ENCODE data around the gene DHRS7B. TPM values are rescaled to one million over a fixed set of nuclear protein-coding genes. Genes with fewer than 3 reads are reported as not detected.

DHRS7B gene
- total RNA-seq, 1 donor from 2014 or later: 20.9 TPM

GRCh38 chr17:21228845-21229244, 102.1 kb downstream of the DHRS7B start:
- H3K4me1 ChIP-seq: no peaks in the 10 kb centered on the region
- H3K27ac ChIP-seq: no peak overlapping the region
- no peaks in the 10 kb centered on the region for H3K36me3 ChIP-seq
- intact Hi-C loops (cut with DNase I): no loop called here
- ATAC-seq: no peak
- no peaks in the 10 kb centered on the region for H3K27me3 ChIP-seq (ENCODE audit: low read depth)
- no peak for DNase-seq
- H3K9me3 ChIP-seq: peaks cover 3% of the 10 kb centered on the region
- no peak overlapping the region for H3K4me3 ChIP-seq
- no peak for TF ChIP-seq CTCF (IDR thresholded peaks at IDR 0.05)

- intact Hi-C loops (cut with DNase I): no loop called here
- Histone ChIP-seq H3K36me3 (no peaks in the 10 kb centered on the region), H3K27me3 (ENCODE audit: low read depth) (no peaks in the 10 kb centered on the region), H3K4me1 (no peaks in the 10 kb centered on the region), H3K27ac (no peak overlapping the region), H3K9me3 (peaks cover 3% of the 10 kb centered on the region), H3K4me3 (no peak overlapping the region)
- no peak for ATAC-seq
- no peak for TF ChIP-seq CTCF (IDR thresholded peaks at IDR 0.05)
- DNase-seq: no peak
Observed at GRCh38 chr17:21231533-21231932, 104.8 kb downstream of the DHRS7B start.

- peaks cover 3% of the 10 kb centered on the region for H3K9me3 ChIP-seq
- H3K27ac ChIP-seq: no peak overlapping the region
- no peak for TF ChIP-seq CTCF (IDR thresholded peaks at IDR 0.05)
- no peak for DNase-seq
- no peaks in the 10 kb centered on the region for H3K27me3 ChIP-seq (ENCODE audit: low read depth)
- H3K36me3 ChIP-seq: no peaks in the 10 kb centered on the region
- ATAC-seq: no peak
- intact Hi-C loops (cut with DNase I): no loop called here
- H3K4me1 ChIP-seq: no peaks in the 10 kb centered on the region
- no peak overlapping the region for H3K4me3 ChIP-seq
Observed at GRCh38 chr17:21232033-21232749, 105.4 kb downstream of the DHRS7B start.

- DNase-seq (no peak), ATAC-seq (no peak)
- Histone ChIP-seq H3K9me3 (peaks cover 3% of the 10 kb centered on the region), H3K36me3 (no peaks in the 10 kb centered on the region), H3K4me3 (no peak overlapping the region), H3K27me3 (ENCODE audit: low read depth) (no peaks in the 10 kb centered on the region), H3K4me1 (no peaks in the 10 kb centered on the region), H3K27ac (no peak overlapping the region)
- intact Hi-C loops (cut with DNase I): no loop called here
- TF ChIP-seq CTCF (IDR thresholded peaks at IDR 0.05): no peak
Observed at GRCh38 chr17:21233581-21234347, 107.0 kb downstream of the DHRS7B start.

GRCh38 chr17:21235921-21236320, 109.2 kb downstream of the DHRS7B start:
- no peak overlapping the region for H3K4me3 ChIP-seq
- peaks cover 6% of the 10 kb centered on the region for H3K36me3 ChIP-seq
- DNase-seq (no peak), ATAC-seq (no peak)
- H3K27ac ChIP-seq: no peak overlapping the region
- peaks cover 3% of the 10 kb centered on the region for H3K9me3 ChIP-seq
- no peak for TF ChIP-seq CTCF (IDR thresholded peaks at IDR 0.05)
- no peaks in the 10 kb centered on the region for H3K27me3 ChIP-seq (ENCODE audit: low read depth)
- intact Hi-C loops (cut with DNase I): no loop called here
- H3K4me1 ChIP-seq: no peaks in the 10 kb centered on the region
